NOMO-1 treated with DMSO at 0.1 percent for 48 hours (cell line): ENCODE measurements around the gene ZNF382.
A peak's percentile ranks its signal among the peaks of the same experiment; 100 is the strongest.
"Not testable (repeated sequence)": the region's sequence is repeated elsewhere in the genome, so short reads cannot be mapped to it uniquely, and the experiment has no call there.

Experiments
- DNase-seq: peaks from one replicate; lab custom pipeline; 2025; ENCODE audit not compliant: unreplicated experiment; lab: John Stamatoyannopoulos, UW

The ZNF382 gene

GRCh38 chr19:36605101-36605876 lies at the start of gene ZNF382:
Gene ZNF382 (plus strand): TSS chr19:36605313. CDS start chr19:36609915, 4,602 bp downstream.
- no peak for DNase-seq

GRCh38 chr19:36564391-36564790 lies 40.7 kb upstream of the ZNF382 start:
- no peak for DNase-seq

- no peak for DNase-seq
Measured at GRCh38 chr19:36572593-36573019, 32.5 kb upstream of the ZNF382 start.

GRCh38 chr19:36573020-36573894 lies 31.9 kb upstream of the ZNF382 start, which contains the start of gene ZNF529:
Gene ZNF529 (minus strand): TSS chr19:36573292. CDS start chr19:36572346, 946 bp downstream.
- peak; percentile 91 for DNase-seq

- no peak for DNase-seq
Measured at GRCh38 chr19:36573895-36574720, 31.0 kb upstream of the ZNF382 start.

- no peak for DNase-seq
Measured at GRCh38 chr19:36574741-36575140, 30.4 kb upstream of the ZNF382 start.

GRCh38 chr19:36577271-36577996 lies 27.7 kb upstream of the ZNF382 start:
- DNase-seq, result no peak

- DNase-seq, result no peak
Measured at GRCh38 chr19:36579255-36579654, 25.9 kb upstream of the ZNF382 start.

- not testable (repeated sequence) for DNase-seq
Measured at GRCh38 chr19:36602681-36603080, 2.4 kb upstream of the ZNF382 start.

- no peak for DNase-seq
Measured at GRCh38 chr19:36604656-36605100, 435 bp upstream of the ZNF382 start.

GRCh38 chr19:36605877-36606478 lies 865 bp downstream of the ZNF382 start:
- no peak for DNase-seq

GRCh38 chr19:36627057-36627456 lies 21.9 kb downstream of the ZNF382 start:
- DNase-seq, result no peak

- DNase-seq, result no peak
Measured at GRCh38 chr19:36635342-36635741, 30.2 kb downstream of the ZNF382 start.

GRCh38 chr19:36638862-36639510 lies 33.9 kb downstream of the ZNF382 start:
- no peak for DNase-seq

GRCh38 chr19:36646746-36647145 lies 41.6 kb downstream of the ZNF382 start:
- no peak for DNase-seq

- no peak for DNase-seq
Measured at GRCh38 chr19:36652958-36653357, 47.8 kb downstream of the ZNF382 start.

- DNase-seq, result no peak
Measured at GRCh38 chr19:36665832-36666231, 60.7 kb downstream of the ZNF382 start.

GRCh38 chr19:36668646-36669045 lies 63.5 kb downstream of the ZNF382 start:
- no peak for DNase-seq

- DNase-seq, result no peak
Measured at GRCh38 chr19:36672368-36672767, 67.3 kb downstream of the ZNF382 start.
